ENCODE data around the gene CC2D2A. TPM values are rescaled to one million over a fixed set of nuclear protein-coding genes. Genes with fewer than 3 reads are reported as not detected.

The CC2D2A gene
- total and polyA plus RNA-seq, 10 donors, result 2.6 to 16.6 (median 6.9) TPM

DNA sequence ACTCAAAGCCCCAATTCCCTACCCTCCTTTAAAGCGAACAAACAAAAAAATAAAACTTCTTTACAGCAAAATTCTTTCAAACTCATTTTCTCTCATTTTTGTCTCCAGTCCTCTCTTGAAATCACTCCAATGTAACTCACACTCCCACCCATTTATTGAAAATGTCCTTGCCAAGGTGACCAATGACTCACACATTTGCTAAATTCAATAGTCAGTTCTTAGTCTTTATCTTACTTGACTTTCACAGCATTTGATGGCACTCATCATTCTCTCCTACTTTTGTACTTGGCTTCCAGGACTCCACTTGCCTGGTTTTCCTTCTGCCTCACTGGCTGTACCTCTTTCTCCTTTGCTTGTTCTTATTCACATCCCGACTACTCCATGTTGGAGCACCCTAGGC lies 19.9 kb downstream of the CC2D2A start:
- H3K4me3 ChIP-seq, result no peak overlapping the region
- no peaks in the 10 kb centered on the region for H3K36me3 ChIP-seq
- no peak for DNase-seq
- no peaks in the 10 kb centered on the region for H3K27me3 ChIP-seq (replicated peaks in 1 of 7)
- no peak overlapping the region for H3K27ac ChIP-seq
- TF ChIP-seq POLR2A (IDR thresholded peaks at IDR 0.05) (no peak), POLR2AphosphoS5 (IDR thresholded peaks at IDR 0.05) (no peak)
- TF ChIP-seq, protein P1, sequence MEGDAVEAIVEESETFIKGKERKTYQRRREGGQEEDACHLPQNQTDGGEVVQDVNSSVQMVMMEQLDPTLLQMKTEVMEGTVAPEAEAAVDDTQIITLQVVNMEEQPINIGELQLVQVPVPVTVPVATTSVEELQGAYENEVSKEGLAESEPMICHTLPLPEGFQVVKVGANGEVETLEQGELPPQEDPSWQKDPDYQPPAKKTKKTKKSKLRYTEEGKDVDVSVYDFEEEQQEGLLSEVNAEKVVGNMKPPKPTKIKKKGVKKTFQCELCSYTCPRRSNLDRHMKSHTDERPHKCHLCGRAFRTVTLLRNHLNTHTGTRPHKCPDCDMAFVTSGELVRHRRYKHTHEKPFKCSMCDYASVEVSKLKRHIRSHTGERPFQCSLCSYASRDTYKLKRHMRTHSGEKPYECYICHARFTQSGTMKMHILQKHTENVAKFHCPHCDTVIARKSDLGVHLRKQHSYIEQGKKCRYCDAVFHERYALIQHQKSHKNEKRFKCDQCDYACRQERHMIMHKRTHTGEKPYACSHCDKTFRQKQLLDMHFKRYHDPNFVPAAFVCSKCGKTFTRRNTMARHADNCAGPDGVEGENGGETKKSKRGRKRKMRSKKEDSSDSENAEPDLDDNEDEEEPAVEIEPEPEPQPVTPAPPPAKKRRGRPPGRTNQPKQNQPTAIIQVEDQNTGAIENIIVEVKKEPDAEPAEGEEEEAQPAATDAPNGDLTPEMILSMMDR (IDR thresholded peaks at IDR 0.05 in 8 of 11, conservative IDR thresholded peaks at IDR 0.05 in 3 of 11), result no peak
- no peaks in the 10 kb centered on the region for H3K4me1 ChIP-seq
- intact Hi-C loops (cut with DNase I; ENCODE audit: low total_unique reads), result no loop called here
- WGBS, 5 donors, result 84 to 96% (median 93%) methylated on average over 2 of the region's 2 CpGs
- peaks cover 3 to 43% (median 30%) of the 10 kb centered on the region in 8 donors for H3K9me3 ChIP-seq

DNA sequence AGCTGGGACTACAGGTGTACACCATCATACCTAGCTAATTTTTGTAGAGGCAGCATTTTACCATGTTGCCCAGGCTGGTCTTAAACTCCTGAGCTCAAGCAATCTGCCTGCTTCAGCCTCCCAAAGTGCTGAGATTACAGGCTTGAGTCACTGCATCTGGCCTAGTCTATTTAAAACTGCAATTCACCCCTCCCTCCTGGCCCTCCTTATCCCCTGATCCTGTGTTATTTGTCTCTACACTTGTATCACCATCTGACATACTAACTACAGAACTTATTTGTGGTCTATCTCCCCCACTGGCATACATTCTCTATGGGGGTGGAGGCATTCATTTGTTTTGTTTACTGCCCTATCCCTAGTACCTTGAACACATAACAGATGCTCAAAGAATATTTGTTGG lies 23.7 kb downstream of the CC2D2A start:
- Histone ChIP-seq H3K4me3 (no peak overlapping the region), H3K4me1 (no peaks in the 10 kb centered on the region), H3K9me3 (peaks cover 0 to 21% (median 14%) of the 10 kb centered on the region in 8 donors), H3K36me3 (no peaks in the 10 kb centered on the region), H3K27me3 (replicated peaks in 1 of 7) (no peaks in the 10 kb centered on the region), H3K27ac (no peak overlapping the region)
- intact Hi-C loops (cut with DNase I; ENCODE audit: low total_unique reads), result no loop called here
- no peak for DNase-seq
- no peak for TF ChIP-seq POLR2AphosphoS5 (IDR thresholded peaks at IDR 0.05)
- no peak for TF ChIP-seq POLR2A (IDR thresholded peaks at IDR 0.05)
- TF ChIP-seq, protein P1 (IDR thresholded peaks at IDR 0.05 in 8 of 11, conservative IDR thresholded peaks at IDR 0.05 in 3 of 11), result no peak

DNA sequence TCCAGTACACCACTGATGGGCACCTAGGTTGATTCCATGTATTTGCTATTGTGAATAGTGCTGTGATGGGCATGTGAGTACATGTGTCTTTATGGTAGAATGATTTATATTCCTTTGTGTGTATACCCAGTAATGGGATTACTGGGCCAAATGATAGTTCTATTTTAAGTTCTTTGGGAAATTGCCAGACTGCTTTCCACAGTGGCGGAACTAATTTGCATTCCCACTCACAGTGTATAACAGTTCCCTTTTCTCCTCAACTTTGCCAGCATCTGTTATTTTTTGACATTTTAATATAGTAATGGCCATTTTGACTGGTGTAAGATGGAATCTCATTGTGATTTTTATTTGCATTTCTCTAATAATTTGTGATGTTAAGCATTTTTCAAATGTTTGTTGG lies 25.9 kb downstream of the CC2D2A start:
- intact Hi-C loops (cut with DNase I; ENCODE audit: low total_unique reads), result no loop called here
- Histone ChIP-seq H3K4me1 (no peaks in the 10 kb centered on the region), H3K9me3 (peaks cover 0 to 9% (median 4%) of the 10 kb centered on the region in 8 donors), H3K4me3 (no peak overlapping the region), H3K27ac (no peak overlapping the region), H3K27me3 (replicated peaks in 1 of 7) (no peaks in the 10 kb centered on the region), H3K36me3 (no peaks in the 10 kb centered on the region)
- no peak for DNase-seq
- WGBS, 5 donors, result 59 to 79% (median 73%) methylated on average over 1 of the region's 1 CpG
- TF ChIP-seq POLR2AphosphoS5 (IDR thresholded peaks at IDR 0.05) (no peak), POLR2A (IDR thresholded peaks at IDR 0.05) (no peak)

DNA sequence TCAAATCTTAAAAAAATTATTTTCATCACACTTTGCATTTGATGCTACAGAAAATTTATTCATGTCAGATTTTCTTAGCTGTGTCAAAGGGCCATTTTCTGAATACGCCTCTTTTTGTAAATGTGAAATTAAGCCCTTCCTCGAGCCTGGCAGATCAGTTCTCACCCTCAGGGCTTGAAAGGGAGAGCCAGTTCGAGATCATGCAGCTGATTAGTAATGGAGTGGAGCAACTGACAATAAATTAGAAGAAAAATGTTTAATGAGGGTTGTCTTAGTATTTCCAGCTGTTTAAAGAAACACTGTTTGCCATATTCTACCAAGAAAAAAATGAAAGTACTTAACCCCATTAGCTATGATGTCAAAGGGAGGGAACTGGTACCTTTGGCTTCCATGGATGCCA lies 28.7 kb downstream of the CC2D2A start:
- intact Hi-C loops (cut with DNase I; ENCODE audit: low total_unique reads), result no loop called here

More for the DNA sequence above, 28.7 kb downstream of the CC2D2A start:
- WGBS, 5 donors, result 64 to 83% (median 79%) methylated on average over 3 of the region's 3 CpGs
- Histone ChIP-seq H3K27me3 (replicated peaks in 1 of 7) (no peaks in the 10 kb centered on the region), H3K9me3 (peaks cover 0 to 9% (median 4%) of the 10 kb centered on the region in 8 donors), H3K4me1 (no peaks in the 10 kb centered on the region), H3K4me3 (no peak overlapping the region), H3K27ac (no peak overlapping the region), H3K36me3 (peaks cover 0 to 15% (median 0%) of the 10 kb centered on the region in 6 donors)
- no peak for DNase-seq
- no peak for TF ChIP-seq POLR2AphosphoS5 (IDR thresholded peaks at IDR 0.05)
- no peak for TF ChIP-seq POLR2A (IDR thresholded peaks at IDR 0.05)
- TF ChIP-seq, protein P1 (IDR thresholded peaks at IDR 0.05 in 8 of 11, conservative IDR thresholded peaks at IDR 0.05 in 3 of 11), result no peak
